NCI-H2227 (cell line): Measurements from ENCODE around the gene TMEM200C.
A peak's percentile ranks its signal among the peaks of the same experiment; 100 is the strongest.
"Not testable (repeated sequence)": the region's sequence is repeated elsewhere in the genome, so short reads cannot be mapped to it uniquely, and the experiment has no call there.

Experiments
- DNase-seq: peaks from one replicate; lab custom pipeline; 2025; ENCODE audit not compliant: unreplicated experiment; lab: John Stamatoyannopoulos, UW

TMEM200C gene

GRCh38 chr18:5892823-5893431 lies 2.4 kb downstream of the TMEM200C start:
- DNase-seq: no peak

GRCh38 chr18:5891854-5892215 lies 3.5 kb downstream of the TMEM200C start:
- no peak for DNase-seq

GRCh38 chr18:5891184-5891853 lies 4.0 kb downstream of the TMEM200C start:
- DNase-seq: no peak

GRCh38 chr18:5890331-5891183 lies 4.8 kb downstream of the TMEM200C start:
- peak; percentile 21 for DNase-seq

- no peak for DNase-seq
These were observed 10.0 kb downstream of the TMEM200C start for GRCh38 chr18:5885361-5885760.

GRCh38 chr18:5884375-5884774 lies 10.9 kb downstream of the TMEM200C start:
- no peak for DNase-seq

- no peak for DNase-seq
These were observed 15.8 kb downstream of the TMEM200C start for GRCh38 chr18:5879479-5879882.

- DNase-seq: no peak
These were observed 18.4 kb downstream of the TMEM200C start for GRCh38 chr18:5876891-5877290.

GRCh38 chr18:5874336-5874735 lies 21.0 kb downstream of the TMEM200C start:
- no peak for DNase-seq

- DNase-seq: no peak
These were observed 22.4 kb downstream of the TMEM200C start for GRCh38 chr18:5872886-5873285.

GRCh38 chr18:5871426-5871825 lies 23.9 kb downstream of the TMEM200C start:
- DNase-seq: no peak

- DNase-seq: peak; percentile 10
These were observed 27.0 kb downstream of the TMEM200C start for GRCh38 chr18:5868218-5868854.

GRCh38 chr18:5865521-5865920 lies 29.8 kb downstream of the TMEM200C start:
- no peak for DNase-seq

- DNase-seq: not testable (repeated sequence)
These were observed 33.2 kb downstream of the TMEM200C start for GRCh38 chr18:5862127-5862526.

- no peak for DNase-seq
These were observed 38.1 kb downstream of the TMEM200C start for GRCh38 chr18:5857180-5857579.

- DNase-seq: no peak
These were observed 42.1 kb downstream of the TMEM200C start for GRCh38 chr18:5853253-5853652.

- DNase-seq: no peak
These were observed 43.3 kb downstream of the TMEM200C start for GRCh38 chr18:5851998-5852397.

- DNase-seq: no peak
These were observed 52.7 kb downstream of the TMEM200C start for GRCh38 chr18:5842653-5843052.

- DNase-seq: no peak
These were observed 53.8 kb downstream of the TMEM200C start for GRCh38 chr18:5841518-5841917.

GRCh38 chr18:5840547-5840946 lies 54.8 kb downstream of the TMEM200C start:
- DNase-seq: no peak

- DNase-seq: no peak
These were observed 55.3 kb downstream of the TMEM200C start for GRCh38 chr18:5840025-5840424.

GRCh38 chr18:5839102-5839501 lies 56.2 kb downstream of the TMEM200C start:
- no peak for DNase-seq
